K562 treated with DMSO at 1 percent for 48 hours (cell line): ENCODE measurements around the gene FBXW4. TPM values are rescaled to one million over a fixed set of nuclear protein-coding genes. Genes with fewer than 3 reads are reported as not detected.

Source experiments
- total RNA-seq: library from RNA; unstranded; fragments of 300-600 nt; gene quantifications from 2 replicates; pipeline ENCODE4 v1.2.3, GENCODE V29; 2022; ENCODE audit warnings: low replicate concordance; ENCODE audit errors: extremely low read depth

Gene FBXW4, protein sequence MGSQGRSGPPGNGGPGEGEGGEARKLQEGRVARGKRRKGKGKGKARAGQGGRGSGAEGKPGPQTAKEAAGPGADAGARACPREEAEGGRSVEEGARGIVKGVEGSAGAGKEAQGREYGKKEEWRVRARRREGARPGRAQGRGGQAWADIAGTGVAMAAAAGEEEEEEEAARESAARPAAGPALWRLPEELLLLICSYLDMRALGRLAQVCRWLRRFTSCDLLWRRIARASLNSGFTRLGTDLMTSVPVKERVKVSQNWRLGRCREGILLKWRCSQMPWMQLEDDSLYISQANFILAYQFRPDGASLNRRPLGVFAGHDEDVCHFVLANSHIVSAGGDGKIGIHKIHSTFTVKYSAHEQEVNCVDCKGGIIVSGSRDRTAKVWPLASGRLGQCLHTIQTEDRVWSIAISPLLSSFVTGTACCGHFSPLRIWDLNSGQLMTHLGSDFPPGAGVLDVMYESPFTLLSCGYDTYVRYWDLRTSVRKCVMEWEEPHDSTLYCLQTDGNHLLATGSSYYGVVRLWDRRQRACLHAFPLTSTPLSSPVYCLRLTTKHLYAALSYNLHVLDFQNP
- total RNA-seq: not detected in 2 replicates

DNA sequence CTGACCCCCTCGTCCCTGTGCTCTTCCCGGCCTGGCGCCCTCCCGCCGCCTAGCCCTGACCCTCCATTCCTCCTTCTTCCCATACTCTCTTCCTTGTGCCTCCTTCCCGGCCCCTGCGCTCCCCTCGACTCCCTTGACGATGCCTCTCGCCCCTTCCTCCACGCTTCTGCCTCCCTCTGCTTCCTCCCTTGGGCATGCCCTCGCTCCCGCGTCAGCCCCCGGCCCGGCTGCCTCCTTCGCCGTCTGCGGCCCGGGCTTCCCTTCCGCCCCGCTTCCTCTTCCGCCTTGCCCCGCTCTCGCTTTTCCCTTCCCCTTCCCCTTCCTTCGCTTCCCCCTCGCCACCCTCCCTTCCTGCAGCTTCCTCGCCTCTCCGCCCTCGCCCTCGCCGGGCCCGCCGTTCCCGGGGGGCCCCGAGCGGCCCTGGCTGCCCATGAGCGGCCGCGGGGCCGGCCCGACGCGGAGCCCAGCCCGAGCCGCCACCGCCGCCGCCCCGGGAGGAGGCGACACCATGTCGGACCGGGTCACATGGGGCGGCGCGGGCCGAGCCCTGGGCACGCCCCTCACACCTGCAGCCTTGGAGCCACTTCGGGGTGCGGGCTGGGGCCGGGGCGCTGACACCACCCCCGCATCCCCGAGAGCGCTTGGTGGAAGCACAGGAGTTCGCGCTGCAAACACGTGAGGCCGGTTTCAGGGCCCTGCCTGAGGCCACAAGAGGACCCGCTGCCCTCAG lies at the start of gene FBXW4:
TSS of gene FBXW4 (minus strand) at position 497 of the 730 bp plus-strand sequence. CDS start at position 432, 65 bp downstream.

GRCh38 chr10:101587725-101588653 lies 107.0 kb downstream of the FBXW4 start, which contains the start of the genes DPCD and POLL:
DPCD (plus strand) TSS chr10:101588321; CDS start chr10:101588337, 16 bp downstream.
POLL (minus strand) TSS chr10:101588257; CDS start chr10:101587360, 897 bp downstream.

Other genes with a start within 250 kb of the FBXW4 start
- gene POLL, start 106.9 kb downstream of the FBXW4 start, total RNA-seq: not detected in 2 replicates
- not detected in 2 replicates for gene DPCD, start 106.8 kb downstream of the FBXW4 start, total RNA-seq
- gene FGF8, start 80.9 kb upstream of the FBXW4 start, total RNA-seq: not detected in 2 replicates
- gene NPM3, start 88.3 kb upstream of the FBXW4 start, total RNA-seq: 631 TPM in 1 of 2 replicates, not detected in the other
- gene OGA, start 123.3 kb upstream of the FBXW4 start, total RNA-seq: not detected in 2 replicates
- not detected in 2 replicates for gene KCNIP2, start 148.6 kb upstream of the FBXW4 start, total RNA-seq